NCI-H510A (cell line): ENCODE results near the gene GALNT9.
"Not testable (repeated sequence)": the region's sequence is repeated elsewhere in the genome, so short reads cannot be mapped to it uniquely, and the experiment has no call there.

Experiments used
- DNase-seq: peaks from one replicate; lab custom pipeline; 2025; lab: John Stamatoyannopoulos, UW

Gene GALNT9

DNA sequence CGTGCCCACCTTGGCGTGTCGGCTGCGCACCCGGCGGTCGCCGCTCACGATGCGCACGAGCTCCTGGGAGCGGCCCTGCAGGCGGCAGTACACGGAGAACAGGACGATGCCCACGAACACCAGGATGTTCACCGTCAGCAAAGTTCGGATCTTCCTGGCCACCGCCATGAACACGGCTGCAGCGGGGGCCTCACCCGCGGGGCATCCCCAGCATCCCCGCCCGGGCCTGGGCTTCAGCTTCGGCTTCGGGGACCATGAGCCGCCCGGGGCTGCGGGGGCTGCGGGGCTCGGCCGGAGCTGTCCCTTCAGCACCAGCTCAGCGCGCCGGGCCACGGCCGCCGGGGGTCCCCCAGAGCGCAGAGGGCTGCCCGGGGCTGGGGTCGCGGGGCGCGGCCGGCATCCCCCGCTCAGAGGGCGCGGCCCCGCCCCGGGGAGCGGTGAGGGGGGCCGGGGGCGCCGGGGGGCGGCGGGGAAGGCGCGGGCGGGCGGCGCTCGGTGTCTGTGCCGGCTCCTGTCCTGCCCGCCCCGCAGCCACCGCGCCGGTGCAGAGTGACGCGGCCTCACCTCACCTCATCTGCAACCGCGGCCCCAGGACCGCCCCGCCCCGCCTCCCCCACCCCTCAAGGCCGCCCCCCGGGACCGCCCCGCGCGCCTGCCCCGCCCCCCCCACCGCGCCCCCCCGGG, at the start of gene GALNT9:
TSS of gene GALNT9 (minus strand) at position 554 of the 684 bp plus-strand sequence. CDS start at position 168, 386 bp downstream.
- DNase-seq = no peak

GRCh38 chr12:132379057-132379456, 49.7 kb upstream of the GALNT9 start:
- DNase-seq = not testable (repeated sequence)

DNA sequence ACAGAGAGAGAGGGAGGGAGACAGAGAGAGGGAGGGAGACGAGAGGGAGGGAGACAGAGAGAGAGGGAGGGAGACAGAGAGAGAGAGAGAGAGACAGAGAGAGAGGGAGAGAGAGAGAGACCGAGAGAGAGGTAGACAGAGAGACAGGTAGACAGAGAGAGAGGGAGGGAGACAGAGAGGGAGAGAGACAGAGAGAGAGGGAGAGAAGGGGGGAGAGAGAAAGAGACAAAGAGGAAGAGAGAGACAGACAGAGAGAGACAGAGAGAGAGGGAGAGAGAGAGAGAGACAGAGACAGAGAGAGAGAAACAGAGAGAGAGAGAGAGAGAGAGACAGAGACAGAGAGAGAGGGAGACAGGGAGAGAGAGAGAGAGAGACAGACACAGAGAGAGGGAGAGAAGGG, 47.8 kb upstream of the GALNT9 start:
- DNase-seq = no peak

GRCh38 chr12:132376464-132376830, 47.1 kb upstream of the GALNT9 start:
- DNase-seq = no peak

GRCh38 chr12:132375747-132376463, 46.5 kb upstream of the GALNT9 start:
- DNase-seq = no peak

- no peak for DNase-seq
Measured at GRCh38 chr12:132374612-132375445, 45.4 kb upstream of the GALNT9 start.

DNA sequence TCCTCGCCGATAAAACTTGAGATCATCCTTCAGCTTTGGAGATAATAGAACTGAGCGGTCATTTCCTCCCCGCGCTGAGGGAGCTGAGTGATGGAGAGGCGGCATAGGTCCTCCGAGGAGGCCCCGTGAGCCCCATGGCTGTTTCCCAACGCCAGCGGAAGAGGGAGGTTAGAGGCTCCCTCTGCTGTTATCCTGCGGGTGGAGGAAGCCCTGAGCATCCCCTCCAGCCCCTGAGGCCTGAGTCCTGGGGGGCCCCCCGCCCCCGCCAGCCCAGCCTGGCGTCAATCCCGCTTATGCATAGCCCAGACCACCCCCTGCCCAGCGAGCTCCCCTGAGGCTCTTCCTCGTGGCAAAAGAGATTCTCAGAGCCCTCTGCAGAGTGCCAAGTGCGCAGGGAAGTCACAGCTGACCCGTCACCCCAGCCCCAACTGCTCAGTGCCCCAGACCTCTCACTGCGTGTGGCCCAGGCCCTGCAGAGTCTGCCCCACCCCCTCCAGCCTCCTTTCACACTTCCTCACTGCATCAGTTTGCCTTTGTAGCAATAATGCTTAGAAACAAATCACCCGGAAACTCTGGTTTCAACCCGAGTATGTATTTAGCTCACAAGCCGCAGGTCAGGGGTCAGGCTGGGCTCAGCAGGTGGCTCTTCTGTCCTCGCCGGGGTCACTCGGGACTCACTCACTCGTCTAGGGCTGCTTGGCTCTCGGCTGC, 44.7 kb upstream of the GALNT9 start:
- no peak for DNase-seq

- no peak for DNase-seq
Measured at GRCh38 chr12:132367852-132368251, 38.5 kb upstream of the GALNT9 start.

- DNase-seq = no peak
Measured at GRCh38 chr12:132367071-132367851, 37.9 kb upstream of the GALNT9 start.

- DNase-seq = no peak
Measured at GRCh38 chr12:132366341-132366861, 37.0 kb upstream of the GALNT9 start.

- DNase-seq = no peak
Measured at GRCh38 chr12:132365226-132365625, 35.8 kb upstream of the GALNT9 start.

DNA sequence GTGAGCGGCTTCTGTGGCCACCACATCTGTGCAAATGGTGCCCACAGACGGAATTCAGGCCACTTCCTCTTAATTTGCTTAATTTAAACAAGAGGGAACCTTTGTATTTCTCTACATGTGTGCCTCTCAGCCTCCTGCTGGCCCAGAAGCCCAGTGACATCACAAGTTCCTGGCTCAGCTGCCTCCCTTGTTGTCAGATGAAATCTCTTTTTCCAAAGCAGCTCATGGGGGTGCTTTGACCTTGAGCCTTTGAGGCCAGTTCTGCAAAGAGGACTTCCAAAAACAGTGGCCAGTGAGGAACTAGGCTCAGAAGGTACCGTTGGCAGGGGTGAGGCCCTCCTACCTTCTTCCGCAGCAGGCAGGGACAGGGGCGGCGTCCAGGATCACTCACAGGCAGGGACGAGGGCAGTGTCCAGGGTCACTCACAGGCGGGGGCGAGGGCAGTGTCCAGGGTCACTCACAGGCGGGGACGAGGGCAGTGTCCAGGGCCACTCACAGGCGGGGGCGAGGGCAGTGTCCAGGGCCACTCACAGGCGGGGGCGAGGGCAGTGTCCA, 35.0 kb upstream of the GALNT9 start:
- no peak for DNase-seq

DNA sequence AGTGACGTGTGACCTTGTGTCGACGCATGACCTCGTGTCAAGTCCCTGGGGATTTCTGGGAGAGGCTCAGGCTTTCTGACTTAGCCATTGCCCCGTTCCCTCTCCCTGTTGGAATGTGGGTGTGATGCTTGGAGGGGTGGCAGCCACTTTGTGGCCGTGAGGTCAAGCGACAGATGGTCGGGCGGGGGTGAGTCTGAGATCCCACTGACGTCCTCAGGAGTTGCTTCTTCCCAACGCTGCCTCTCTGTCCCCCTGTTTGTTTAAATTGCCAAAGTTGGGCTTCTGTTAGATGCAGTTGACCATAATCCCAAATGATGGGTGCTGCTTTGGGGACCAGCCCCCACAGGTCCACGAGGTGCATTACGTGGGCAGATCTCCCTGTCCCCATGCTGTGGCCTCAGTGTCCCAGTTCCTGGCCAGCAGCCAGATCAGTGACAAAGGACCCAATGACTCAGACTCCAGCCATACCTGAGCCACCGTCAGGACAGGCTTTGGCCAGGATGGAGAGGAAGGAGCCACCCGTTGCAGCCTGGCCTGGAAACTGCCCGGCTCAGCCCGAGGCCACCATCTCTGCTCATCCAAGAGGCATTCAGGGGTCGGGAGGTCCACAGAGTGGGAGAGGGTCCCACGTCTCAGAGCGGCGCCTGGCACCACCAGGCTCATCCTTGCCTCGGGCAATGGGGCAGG, 34.4 kb upstream of the GALNT9 start:
- no peak for DNase-seq

DNA sequence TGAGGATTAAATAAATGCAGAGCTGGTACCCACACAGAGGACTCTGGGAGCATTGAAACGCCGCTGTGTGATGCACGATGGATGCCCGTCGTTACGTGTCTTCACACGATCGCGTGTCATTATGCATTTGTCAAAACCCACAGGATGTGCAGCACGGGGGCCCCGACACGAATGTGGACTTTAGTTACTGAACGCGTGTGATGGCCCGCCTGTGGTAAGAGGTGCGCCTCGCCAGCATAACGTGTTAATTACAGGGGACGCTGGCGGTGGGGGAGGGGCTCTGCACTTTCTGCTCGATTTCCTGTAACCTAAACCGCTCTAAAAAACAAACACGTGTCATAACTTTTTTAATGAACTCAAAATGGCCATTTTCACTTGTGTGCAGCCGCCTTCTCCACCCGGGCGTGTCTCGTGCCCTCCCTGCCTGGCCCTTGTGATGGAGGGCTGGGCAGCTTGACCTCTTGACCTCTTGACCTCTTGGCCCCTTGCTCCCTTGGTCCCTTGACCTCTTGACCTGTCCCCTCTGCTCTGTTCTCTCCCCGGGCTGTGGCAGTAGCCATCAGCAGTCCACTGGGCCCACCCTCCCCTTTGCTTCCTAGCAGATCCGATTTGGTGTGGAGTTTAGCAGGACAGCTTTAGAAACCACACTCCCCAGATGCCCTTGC, 33.7 kb upstream of the GALNT9 start:
- no peak for DNase-seq

GRCh38 chr12:132360906-132361777, 31.8 kb upstream of the GALNT9 start:
- DNase-seq = no peak

GRCh38 chr12:132360410-132360809, 31.0 kb upstream of the GALNT9 start:
- no peak for DNase-seq

DNA sequence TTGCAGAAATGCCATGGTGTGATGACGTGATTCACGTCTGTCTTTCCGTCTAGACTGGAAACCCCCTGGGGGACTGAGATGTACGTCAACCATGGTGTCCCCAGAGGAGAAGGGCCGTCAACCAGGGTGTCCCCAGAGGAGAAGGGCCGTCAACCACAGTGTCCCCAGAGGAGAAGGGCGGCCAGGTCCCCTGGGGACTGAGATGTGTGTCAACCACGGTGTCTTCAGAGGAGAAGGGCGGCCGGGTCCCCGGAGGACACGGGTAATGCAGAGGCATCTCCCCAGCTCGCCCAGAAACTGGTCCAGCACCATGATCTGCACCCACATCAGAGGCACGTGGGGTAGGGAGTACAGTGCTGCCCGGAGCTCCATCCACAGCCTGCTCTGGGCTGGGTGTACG, 30.6 kb upstream of the GALNT9 start:
- DNase-seq = no peak

DNA sequence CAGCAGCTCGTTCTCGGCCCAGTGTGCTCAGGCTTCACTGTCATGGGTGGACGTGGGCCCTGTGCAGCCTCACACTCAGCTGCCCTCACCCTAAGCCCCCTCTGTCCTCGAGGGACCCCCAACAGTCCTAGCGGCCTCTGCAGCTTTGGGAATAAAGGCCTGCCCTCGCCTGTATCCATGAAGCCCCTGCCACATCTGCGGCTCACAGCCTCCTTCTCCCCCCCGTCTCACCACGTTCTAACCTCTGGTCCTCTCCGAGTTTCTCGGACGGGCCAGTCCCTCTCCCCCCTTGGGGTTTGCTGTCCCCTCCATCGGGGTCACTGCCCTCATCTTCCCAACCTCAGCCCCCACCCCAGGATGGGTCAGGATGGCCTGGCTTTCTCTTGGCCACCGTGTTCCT, 30.2 kb upstream of the GALNT9 start:
- no peak for DNase-seq
